GM10248 (cell line): Measurements from ENCODE around the gene ZNF12.
A peak's percentile ranks its signal among the peaks of the same experiment; 100 is the strongest.
"Not testable (repeated sequence)": the region's sequence is repeated elsewhere in the genome, so short reads cannot be mapped to it uniquely, and the experiment has no call there.

Experiments
- CTCF ChIA-PET: fragments of 300-600 bp; sonication (Branson Sonifier 250); formaldehyde crosslinking; extraction: SDS; loops from one replicate; lab custom pipeline; 2021; ENCODE audit warnings: antibody characterized with exemption; lab: Yijun Ruan, JAX
- POLR2A ChIA-PET: fragments of 350-650 bp; sonication (Branson Sonifier 250); formaldehyde crosslinking; extraction: SDS; loops from one replicate; lab custom pipeline; 2020; ENCODE audit warnings: antibody characterized with exemption; lab: Yijun Ruan, JAX
- DNase-seq: peaks from one replicate; pipeline ENCODE4 v3.0.0; 2012; ENCODE audit errors: extremely low spot score
- CTCF ChIP-seq: IDR thresholded peaks from 2 replicates; pipeline ENCODE4 v1.5.1; 2012; ENCODE audit warnings: mild to moderate bottlenecking, low read depth; ENCODE audit errors: extremely low read depth, missing control alignments, control extremely low read depth

The ZNF12 gene

GRCh38 chr7:6706666-6707407 is at the start of gene ZNF12:
TSS of gene ZNF12 (minus strand) at chr7:6706947. CDS start at chr7:6705173, 1,774 bp downstream.
- peak; percentile 0 for TF ChIP-seq CTCF
- DNase-seq: peak; percentile 96
- ChIA-PET POLR2A (no interaction called here), CTCF (interaction anchor here (1.1 kb wide), 1 partner anchor 11 kb away, joined by 3 read pairs; no protein-coding TSS in a partner anchor)

- DNase-seq, POLR2A ChIA-PET, CTCF ChIA-PET: not testable (repeated sequence)
These were observed 47.2 kb upstream of the ZNF12 start, which contains the start of gene RSPH10B2 for GRCh38 chr7:6753964-6754363. TSS of gene RSPH10B2 (plus strand) at chr7:6754103. CDS start at chr7:6757678, 3,575 bp downstream.

- POLR2A ChIA-PET, DNase-seq, CTCF ChIA-PET: not testable (repeated sequence)
These were observed 43.4 kb upstream of the ZNF12 start for GRCh38 chr7:6750173-6750572.

GRCh38 chr7:6749335-6749734 is 42.6 kb upstream of the ZNF12 start:
- DNase-seq, POLR2A ChIA-PET, CTCF ChIA-PET: not testable (repeated sequence)

- POLR2A ChIA-PET: interaction anchor here (0.7 kb wide), 1 partner anchor 664 kb away, joined by 5 read pairs; no protein-coding TSS in a partner anchor
- DNase-seq, CTCF ChIA-PET: not testable (repeated sequence)
These were observed 37.8 kb upstream of the ZNF12 start for GRCh38 chr7:6744410-6745100.

- POLR2A ChIA-PET, DNase-seq, CTCF ChIA-PET: not testable (repeated sequence)
These were observed 31.7 kb upstream of the ZNF12 start for GRCh38 chr7:6738415-6738814.

GRCh38 chr7:6730343-6730633 is 23.5 kb upstream of the ZNF12 start:
- DNase-seq: no peak
- no peak for TF ChIP-seq CTCF
- POLR2A ChIA-PET: no interaction called here
- CTCF ChIA-PET: interaction anchor here (1.3 kb wide), 1 partner anchor 89 kb away, joined by 3 read pairs; no protein-coding TSS in a partner anchor

GRCh38 chr7:6729492-6730342 is 23.0 kb upstream of the ZNF12 start:
- TF ChIP-seq CTCF: no peak
- ChIA-PET CTCF (interaction anchor here (0.8 to 1.3 kb wide), 2 partner anchors 88 to 91 kb away, joined by 3 read pairs; no protein-coding TSS in a partner anchor), POLR2A (interaction anchor here (0.6 kb wide), 1 partner anchor 1221 kb away, joined by 4 read pairs; no protein-coding TSS in a partner anchor)
- peak; percentile 94 for DNase-seq

- ChIA-PET CTCF (interaction anchor here (0.8 to 1.3 kb wide), 2 partner anchors 88 to 90 kb away, joined by 3 read pairs; no protein-coding TSS in a partner anchor), POLR2A (interaction anchor here (0.6 kb wide), 1 partner anchor 1220 kb away, joined by 4 read pairs; no protein-coding TSS in a partner anchor)
- not testable (repeated sequence) for DNase-seq
These were observed 22.2 kb upstream of the ZNF12 start for GRCh38 chr7:6728893-6729491.
